CD14-positive monocyte (primary cell): ENCODE results near the gene ASIC2. TPM values are rescaled to one million over a fixed set of nuclear protein-coding genes. Genes with fewer than 3 reads are reported as not detected.

ENCODE experiments used
- DNase-seq, 3 donors: peaks; one replicate each; pipeline ENCODE4 v3.0.0-alpha.2; 2011 to 2022
- H2AFZ ChIP-seq: 2 replicates; pipeline ENCODE4 v1.6.0; 2012; ENCODE audit warnings: mild to moderate bottlenecking, low read depth, low read length, inconsistent platforms; ENCODE audit not compliant: insufficient read depth, poor library complexity, severe bottlenecking
- H3K27ac ChIP-seq, 2 donors: 1 replicate in 1 of 2; 2 replicates in 1 of 2; pipeline ENCODE4 v1.5.1; 2012 to 2013; ENCODE audit warnings: low read length in 2 of 2, control low read depth in 1 of 2, inconsistent platforms in 1 of 2, low read depth in 1 of 2, mild to moderate bottlenecking in 1 of 2
- H3K27me3 ChIP-seq, 2 donors: one replicate each; pipeline versions ENCODE4 v1.6.0 to v1.6.1; 2011 to 2013; ENCODE audit warnings: low read length in 2 of 2; ENCODE audit not compliant: control insufficient read depth in 2 of 2, insufficient read depth in 2 of 2
- H3K36me3 ChIP-seq, 2 donors: replicated peaks in 1 of 2; 1 replicate in 1 of 2; 2 replicates in 1 of 2; pipeline versions ENCODE4 v1.5.1 to v1.6.1; 2012 to 2013; ENCODE audit warnings: low read length in 2 of 2, control low read depth in 1 of 2, inconsistent platforms in 1 of 2, mild to moderate bottlenecking in 1 of 2; ENCODE audit not compliant: insufficient read depth in 2 of 2, control insufficient read depth in 1 of 2
- H3K4me1 ChIP-seq, 2 donors: 1 replicate in 1 of 2; 2 replicates in 1 of 2; pipeline versions ENCODE4 v1.5.1 to v1.6.1; 2012 to 2013; ENCODE audit warnings: low read length in 2 of 2, control low read depth in 1 of 2, inconsistent platforms in 1 of 2, mild to moderate bottlenecking in 1 of 2, moderate library complexity in 1 of 2; ENCODE audit not compliant: insufficient read depth in 2 of 2, control insufficient read depth in 1 of 2
- H3K4me2 ChIP-seq: replicated peaks from 2 replicates; pipeline ENCODE3; 2012; ENCODE audit warnings: low read length, moderate library complexity, mild to moderate bottlenecking; ENCODE audit not compliant: poor library complexity, severe bottlenecking; ENCODE audit errors: extremely low read depth
- H3K4me3 ChIP-seq, 3 experiments: fragments of 200-600 bp in 1 of 3; sonication (generic) in 1 of 3; replicated peaks in 1 of 3; 1 replicate in 2 of 3; 2 replicates in 1 of 3; pipeline ENCODE4 v1.5.1; 2011 to 2013; ENCODE audit warnings: low read length in 3 of 3, mild to moderate bottlenecking in 3 of 3, control low read depth in 2 of 3, low read depth in 2 of 3, inconsistent platforms in 1 of 3, moderate library complexity in 1 of 3
- H3K79me2 ChIP-seq: 2 replicates; pipeline ENCODE4 v1.6.0; 2012; ENCODE audit warnings: mild to moderate bottlenecking, control low read depth, inconsistent platforms, low read length, moderate library complexity; ENCODE audit not compliant: insufficient read depth
- H3K9ac ChIP-seq: 2 replicates; pipeline ENCODE4 v1.6.0; 2017; ENCODE audit warnings: low read length, mild to moderate bottlenecking; ENCODE audit not compliant: insufficient read depth, poor library complexity, severe bottlenecking
- H3K9me3 ChIP-seq, 2 donors: replicated peaks in 1 of 2; 1 replicate in 1 of 2; 2 replicates in 1 of 2; pipeline versions ENCODE4 v1.5.1 to v1.6.1; 2012 to 2013; ENCODE audit warnings: low read length in 2 of 2, control low read depth in 1 of 2; ENCODE audit not compliant: control insufficient read depth in 1 of 2, insufficient read depth in 1 of 2
- H4K20me1 ChIP-seq: 2 replicates; pipeline ENCODE4 v1.6.0; 2012; ENCODE audit warnings: mild to moderate bottlenecking, low read length, control low read depth, moderate library complexity; ENCODE audit not compliant: insufficient read depth
- H3K27ac Mint-ChIP-seq, 7 donors: one replicate each; pipeline ENCODE4 v1.8.0; 2020; ENCODE audit warnings: mild to moderate bottlenecking in 7 of 7, mixed read lengths in 7 of 7, moderate library complexity in 6 of 7, inconsistent platforms in 2 of 7
- H3K27me3 Mint-ChIP-seq, 3 donors: one replicate each; pipeline ENCODE4 v1.8.0; 2021 to 2022; ENCODE audit warnings: low read depth in 3 of 3, mild to moderate bottlenecking in 3 of 3, mixed read lengths in 3 of 3, moderate library complexity in 3 of 3, inconsistent platforms in 1 of 3
- H3K36me3 Mint-ChIP-seq, 2 donors: one replicate each; pipeline ENCODE4 v1.8.0; 2020; ENCODE audit warnings: mixed read lengths in 2 of 2, inconsistent platforms in 1 of 2, mild to moderate bottlenecking in 1 of 2
- H3K4me1 Mint-ChIP-seq: one replicate; pipeline ENCODE4 v1.8.0; 2020; ENCODE audit warnings: mild to moderate bottlenecking, mixed read lengths
- H3K4me3 Mint-ChIP-seq, 2 donors: one replicate each; pipeline ENCODE4 v1.8.0; 2020; ENCODE audit warnings: mild to moderate bottlenecking in 2 of 2, mixed read lengths in 2 of 2, moderate library complexity in 1 of 2
- H3K9me3 Mint-ChIP-seq, 7 donors: one replicate each; pipeline ENCODE4 v1.8.0; 2020 to 2022; ENCODE audit warnings: mixed read lengths in 7 of 7, mild to moderate bottlenecking in 6 of 7, moderate library complexity in 6 of 7, inconsistent platforms in 2 of 7
- WGBS: methylation state at CpG from one replicate; pipeline ENCODE4 v1.1.5; 2013; ENCODE audit warnings: missing lambda C conversion rate; ENCODE audit not compliant: insufficient coverage; 5-methylcytosine and 5-hydroxymethylcytosine counted together
- intact Hi-C, 2 donors: fragments of 100-400 bp; cut with micrococcal nuclease; formaldehyde crosslinking; loops; one replicate each; pipeline versions ENCODE4 v1.15.0 to v1.15.1; 2023
- polyA plus RNA-seq, 3 donors: library from polyadenylated mRNA; depleted of rRNA in 1 of 3; unstranded in 2 of 3; stranded (reverse) in 1 of 3; fragments of 300-500 nt in 2 of 3; fragments of >200 nt in 1 of 3; fragmentation: Illumina TruSeq in 2 of 3; gene quantifications; 1 replicate in 2 of 3; 2 replicates in 1 of 3; pipeline ENCODE4 v1.2.3, GENCODE V29; 2012 to 2021
- TF ChIP-seq, protein P1 (sequence below): fragments of 200-600 bp; IDR thresholded peaks from one replicate; pipeline ENCODE4 v1.8.0; 2022; ENCODE audit warnings: antibody characterized with exemption, mild to moderate bottlenecking

Gene ASIC2
- polyA plus RNA-seq, 3 donors = not detected

DNA sequence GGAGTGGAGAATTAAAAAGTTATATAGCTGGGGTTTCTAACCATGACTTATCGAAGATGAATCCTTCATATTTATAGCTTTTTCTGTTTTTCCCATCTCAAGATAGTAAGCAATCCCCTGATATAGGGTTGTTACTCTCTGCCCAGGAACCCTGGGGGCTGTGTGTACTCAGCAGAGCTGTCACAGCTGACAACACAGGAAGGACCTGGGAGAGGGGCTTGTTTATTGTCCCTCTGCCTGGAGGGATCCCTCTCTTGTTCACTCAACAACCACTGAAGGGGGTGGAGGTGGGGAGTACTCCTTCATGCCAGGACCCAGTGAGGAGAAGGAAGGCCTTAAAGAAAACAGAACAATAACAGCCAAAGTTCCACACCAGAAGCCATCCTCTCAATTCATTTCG lies 19.8 kb downstream of the ASIC2 start:
- H3K4me1 ChIP-seq = no peaks in the 10 kb centered on the region
- Mint-ChIP-seq H3K27ac (no peak overlapping the region), H3K27me3 (peaks cover under 1 to 4% (median 4%) of the 10 kb centered on the region in 3 donors), H3K4me1 (no peaks in the 10 kb centered on the region), H3K4me3 (no peak overlapping the region), H3K9me3 (peaks cover 0 to 7% (median 0%) of the 10 kb centered on the region in 7 donors), H3K36me3 (no peaks in the 10 kb centered on the region)
- TF ChIP-seq, protein P1, sequence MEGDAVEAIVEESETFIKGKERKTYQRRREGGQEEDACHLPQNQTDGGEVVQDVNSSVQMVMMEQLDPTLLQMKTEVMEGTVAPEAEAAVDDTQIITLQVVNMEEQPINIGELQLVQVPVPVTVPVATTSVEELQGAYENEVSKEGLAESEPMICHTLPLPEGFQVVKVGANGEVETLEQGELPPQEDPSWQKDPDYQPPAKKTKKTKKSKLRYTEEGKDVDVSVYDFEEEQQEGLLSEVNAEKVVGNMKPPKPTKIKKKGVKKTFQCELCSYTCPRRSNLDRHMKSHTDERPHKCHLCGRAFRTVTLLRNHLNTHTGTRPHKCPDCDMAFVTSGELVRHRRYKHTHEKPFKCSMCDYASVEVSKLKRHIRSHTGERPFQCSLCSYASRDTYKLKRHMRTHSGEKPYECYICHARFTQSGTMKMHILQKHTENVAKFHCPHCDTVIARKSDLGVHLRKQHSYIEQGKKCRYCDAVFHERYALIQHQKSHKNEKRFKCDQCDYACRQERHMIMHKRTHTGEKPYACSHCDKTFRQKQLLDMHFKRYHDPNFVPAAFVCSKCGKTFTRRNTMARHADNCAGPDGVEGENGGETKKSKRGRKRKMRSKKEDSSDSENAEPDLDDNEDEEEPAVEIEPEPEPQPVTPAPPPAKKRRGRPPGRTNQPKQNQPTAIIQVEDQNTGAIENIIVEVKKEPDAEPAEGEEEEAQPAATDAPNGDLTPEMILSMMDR = no peak
- DNase-seq = no peak
- H3K4me2 ChIP-seq = no peak overlapping the region
- WGBS = no CpG with 5 or more reads among the region's 2 CpGs
- H3K9me3 ChIP-seq = no peaks in the 10 kb centered on the region
- no peaks in the 10 kb centered on the region for H3K27me3 ChIP-seq
- H3K4me3 ChIP-seq = no peak overlapping the region
- intact Hi-C loops = no loop called here
- no peak overlapping the region for H3K27ac ChIP-seq
- no peaks in the 10 kb centered on the region for H3K36me3 ChIP-seq
- no peak overlapping the region for H2AFZ ChIP-seq
- no peaks in the 10 kb centered on the region for H3K79me2 ChIP-seq
- no peak overlapping the region for H3K9ac ChIP-seq
- H4K20me1 ChIP-seq = no peaks in the 10 kb centered on the region

DNA sequence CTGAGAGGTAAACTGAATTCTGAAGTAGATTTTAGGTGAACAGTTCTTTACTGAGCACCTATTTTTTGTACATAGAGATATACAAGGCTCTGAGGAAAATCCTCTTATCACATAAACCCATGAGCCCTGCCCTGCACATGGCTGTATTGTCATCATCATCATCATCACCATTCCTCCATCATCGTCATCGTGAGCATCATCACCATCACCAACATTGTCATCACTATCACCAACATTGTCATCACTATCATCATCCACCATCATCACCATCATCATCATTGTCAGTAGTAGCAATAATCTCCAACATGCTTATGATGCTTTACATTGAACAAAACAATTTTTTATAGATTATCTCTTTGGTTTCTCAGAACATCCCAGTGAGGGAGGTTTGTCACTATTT lies 20.7 kb downstream of the ASIC2 start:
- 100% methylated on average over 2 of the region's 2 CpGs for WGBS
- DNase-seq = no peak
- Histone ChIP-seq H3K27ac (no peak overlapping the region), H3K9ac (no peak overlapping the region), H3K4me3 (no peak overlapping the region), H3K79me2 (no peaks in the 10 kb centered on the region), H3K27me3 (no peaks in the 10 kb centered on the region), H3K36me3 (no peaks in the 10 kb centered on the region), H3K9me3 (no peaks in the 10 kb centered on the region), H3K4me2 (no peak overlapping the region), H3K4me1 (no peaks in the 10 kb centered on the region), H4K20me1 (no peaks in the 10 kb centered on the region), H2AFZ (no peak overlapping the region)
- no peak overlapping the region for H3K4me3 Mint-ChIP-seq
- TF ChIP-seq, protein P1 = no peak
- H3K36me3 Mint-ChIP-seq = no peaks in the 10 kb centered on the region
- H3K27me3 Mint-ChIP-seq = peaks cover 2 to 4% (median 4%) of the 10 kb centered on the region in 3 donors
- no peaks in the 10 kb centered on the region for H3K4me1 Mint-ChIP-seq
- intact Hi-C loops = no loop called here
- H3K27ac Mint-ChIP-seq = no peak overlapping the region
- peaks cover 0 to 7% (median 0%) of the 10 kb centered on the region in 7 donors for H3K9me3 Mint-ChIP-seq
